ENCODE results near the gene TMEM52.

The TMEM52 gene

DNA sequence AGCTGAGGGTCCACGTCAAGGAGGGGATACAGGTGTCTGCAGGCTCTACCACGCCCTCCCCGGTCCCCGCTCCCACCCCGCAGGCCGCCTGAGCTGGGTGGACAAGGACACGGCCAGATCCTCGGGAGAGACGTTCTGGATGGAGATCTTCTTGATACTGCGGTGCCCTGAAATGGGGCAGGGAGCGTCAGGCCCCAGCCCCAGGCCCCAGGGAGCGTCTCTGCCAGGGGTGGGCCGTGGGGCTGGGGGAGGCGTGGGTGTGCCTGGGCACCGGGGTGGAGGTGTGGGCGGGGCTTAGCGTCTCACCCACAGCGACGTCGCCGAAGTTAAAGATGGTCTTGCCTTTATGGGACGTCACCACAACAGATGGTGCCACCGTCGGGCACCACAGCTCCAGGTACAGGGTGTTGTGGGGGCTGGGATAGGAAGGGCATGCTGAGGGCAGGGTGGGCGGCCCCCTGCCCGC, 7.3 kb upstream of the TMEM52 start:
- no peak for DNase-seq

GRCh38 chr1:1925437-1926345, 6.6 kb upstream of the TMEM52 start:
- DNase-seq = no peak

DNA sequence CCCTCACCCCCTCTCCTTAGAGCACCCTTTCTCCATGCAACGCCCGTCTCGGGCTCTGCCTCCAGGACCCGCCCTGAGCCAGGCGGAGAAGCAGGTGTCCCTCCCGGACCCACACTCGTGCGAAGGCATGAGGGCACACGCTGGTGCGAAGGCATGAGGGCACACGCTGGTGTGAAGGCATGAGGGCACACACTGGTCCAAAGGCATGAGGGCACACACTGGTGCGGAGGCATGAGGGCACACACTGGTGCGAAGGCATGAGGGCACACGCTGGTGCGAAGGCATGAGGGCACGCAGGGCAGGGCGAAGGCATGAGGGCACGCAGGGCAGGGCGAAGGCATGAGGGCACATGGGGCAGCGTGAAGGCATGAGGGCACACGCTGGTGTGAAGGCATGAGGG, 5.8 kb upstream of the TMEM52 start:
- no peak for DNase-seq

- no peak for DNase-seq
These were observed 5.3 kb upstream of the TMEM52 start for GRCh38 chr1:1924386-1924785.

- no peak for DNase-seq
These were observed 4.1 kb upstream of the TMEM52 start for GRCh38 chr1:1922956-1923833.

DNA sequence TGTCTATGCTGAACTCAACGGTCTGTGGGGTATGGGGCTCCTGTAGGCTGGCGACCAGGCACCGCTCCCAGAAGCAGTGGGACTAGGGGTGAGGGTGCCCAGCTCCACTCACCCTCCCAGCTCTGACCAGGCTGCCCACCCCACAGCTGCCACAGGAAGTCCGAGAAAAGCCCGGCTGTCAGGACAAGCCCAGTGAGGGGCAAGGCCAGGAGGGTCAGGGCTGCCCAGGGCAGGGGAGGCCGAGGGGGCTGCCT, 3.5 kb upstream of the TMEM52 start:
- no peak for DNase-seq

GRCh38 chr1:1921901-1922701, 3.0 kb upstream of the TMEM52 start:
- DNase-seq = no peak

DNA sequence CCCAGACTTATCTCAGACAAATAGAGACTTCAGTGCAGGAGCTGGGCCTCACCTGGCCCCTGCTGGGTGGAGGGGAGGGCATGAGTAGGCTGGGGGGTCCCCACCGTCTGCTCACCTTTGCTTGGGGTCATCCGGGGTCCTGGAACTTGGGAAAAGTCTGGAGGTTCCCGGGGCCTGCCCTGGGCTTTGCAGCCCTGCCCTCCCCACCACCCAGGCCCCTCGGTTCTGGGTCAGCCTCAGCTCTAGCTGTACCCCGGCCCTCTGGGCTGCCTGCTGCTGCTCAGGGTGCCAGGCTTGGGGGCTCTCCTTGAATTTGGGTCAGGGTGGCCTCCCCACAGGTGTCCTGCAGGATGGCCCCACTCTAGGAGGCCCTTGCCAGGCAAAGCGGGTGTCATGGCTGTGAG, 2.4 kb upstream of the TMEM52 start:
- no peak for DNase-seq

DNA sequence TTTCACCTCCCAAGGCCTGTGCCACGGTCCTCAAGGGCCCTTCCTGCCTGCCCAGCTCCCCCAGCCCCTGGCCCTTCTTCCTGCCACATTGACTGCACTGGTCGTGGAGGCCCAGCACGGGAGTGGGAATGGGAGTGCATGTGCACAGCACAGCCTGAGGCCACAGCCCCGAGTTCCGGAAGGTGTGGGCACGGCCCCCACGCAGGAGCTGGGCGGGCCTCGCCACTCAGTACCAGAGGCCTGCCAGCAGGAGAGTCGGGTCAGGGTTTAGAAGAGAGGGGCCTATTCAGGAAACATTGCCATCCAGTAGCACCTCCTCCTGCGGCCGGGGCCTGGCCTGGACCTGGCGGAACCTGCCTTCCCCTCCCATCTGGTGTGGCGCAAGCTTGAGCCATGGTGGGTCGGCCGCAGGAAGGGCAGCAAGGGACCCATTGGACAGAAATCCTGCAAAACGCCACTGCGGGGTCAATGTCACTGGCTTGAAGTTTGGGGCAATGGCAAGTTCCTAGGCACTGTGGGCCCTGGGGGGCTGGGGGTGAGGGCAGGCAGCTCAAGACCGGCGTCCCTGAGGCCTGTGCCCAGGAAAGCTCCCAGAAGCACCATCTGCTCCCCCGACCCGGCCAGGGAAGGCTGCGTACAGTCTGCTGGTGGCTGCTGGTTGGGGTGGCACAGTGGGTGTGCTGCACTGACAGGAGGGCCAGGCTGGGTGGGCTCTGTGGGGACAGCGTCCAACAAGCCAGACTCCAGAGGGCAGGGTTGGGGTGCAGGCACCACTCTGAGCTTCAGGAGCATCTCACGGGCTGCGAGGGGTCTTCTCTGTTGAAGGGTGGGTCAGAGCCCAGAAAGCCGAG, 1.8 kb upstream of the TMEM52 start:
- no peak for DNase-seq

- DNase-seq = no peak
These were observed 1.1 kb upstream of the TMEM52 start for GRCh38 chr1:1920057-1920607.

- peak; percentile 98 to 99 for DNase-seq
These were observed 401 bp upstream of the TMEM52 start for GRCh38 chr1:1919304-1920056.

GRCh38 chr1:1917995-1918900, 831 bp downstream of the TMEM52 start:
- DNase-seq = no peak

DNA sequence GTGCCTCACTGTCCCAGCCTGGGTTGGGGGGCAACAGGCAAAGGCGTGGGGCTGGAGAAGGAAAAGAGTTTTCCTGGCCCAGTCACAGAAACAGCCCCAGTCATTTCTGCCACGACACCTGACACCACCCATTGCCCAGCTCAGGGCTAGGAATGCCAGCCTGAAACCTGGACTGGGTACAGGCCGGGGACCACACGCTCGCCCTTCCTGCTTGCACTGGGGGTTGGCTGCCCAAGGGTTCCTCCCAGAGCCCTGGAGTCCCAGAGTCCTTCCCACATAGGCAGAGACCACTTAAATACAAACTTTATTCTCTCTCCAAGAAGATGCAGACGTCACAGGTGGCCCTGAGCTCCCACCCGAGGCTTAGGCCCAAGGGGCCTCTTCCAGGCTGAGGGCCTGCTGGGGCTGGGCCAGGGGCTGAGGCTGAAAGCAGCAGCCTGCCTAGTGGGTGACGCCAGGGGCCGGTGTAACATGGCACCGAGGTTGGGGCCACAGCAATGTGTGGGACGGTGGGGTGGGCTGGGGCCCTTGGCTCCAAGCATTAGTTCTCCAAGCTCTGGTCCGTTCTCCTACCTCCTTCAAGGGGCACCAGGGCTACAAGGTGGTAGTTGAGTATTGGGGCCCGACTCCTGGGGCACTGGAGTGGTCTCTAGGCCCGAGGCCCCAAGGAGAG, 1.6 kb downstream of the TMEM52 start:
- DNase-seq = no peak

DNA sequence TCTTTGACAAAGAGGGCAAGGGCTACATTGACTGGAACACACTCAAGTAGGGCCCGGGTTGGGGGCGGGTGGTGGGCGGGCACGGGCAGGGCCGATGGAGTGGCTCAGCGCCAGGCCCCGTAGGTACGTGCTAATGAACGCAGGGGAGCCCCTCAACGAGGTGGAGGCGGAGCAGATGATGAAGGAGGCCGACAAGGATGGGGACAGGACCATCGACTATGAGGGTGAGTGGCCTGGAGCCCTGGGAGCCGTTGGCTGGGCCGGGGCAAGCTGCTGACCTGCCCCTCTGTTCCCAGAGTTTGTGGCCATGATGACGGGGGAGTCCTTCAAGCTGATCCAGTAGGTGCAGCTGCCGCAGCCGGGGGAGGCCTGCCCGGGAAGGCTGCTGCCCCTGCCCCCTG, 2.2 kb downstream of the TMEM52 start:
- no peak for DNase-seq

DNA sequence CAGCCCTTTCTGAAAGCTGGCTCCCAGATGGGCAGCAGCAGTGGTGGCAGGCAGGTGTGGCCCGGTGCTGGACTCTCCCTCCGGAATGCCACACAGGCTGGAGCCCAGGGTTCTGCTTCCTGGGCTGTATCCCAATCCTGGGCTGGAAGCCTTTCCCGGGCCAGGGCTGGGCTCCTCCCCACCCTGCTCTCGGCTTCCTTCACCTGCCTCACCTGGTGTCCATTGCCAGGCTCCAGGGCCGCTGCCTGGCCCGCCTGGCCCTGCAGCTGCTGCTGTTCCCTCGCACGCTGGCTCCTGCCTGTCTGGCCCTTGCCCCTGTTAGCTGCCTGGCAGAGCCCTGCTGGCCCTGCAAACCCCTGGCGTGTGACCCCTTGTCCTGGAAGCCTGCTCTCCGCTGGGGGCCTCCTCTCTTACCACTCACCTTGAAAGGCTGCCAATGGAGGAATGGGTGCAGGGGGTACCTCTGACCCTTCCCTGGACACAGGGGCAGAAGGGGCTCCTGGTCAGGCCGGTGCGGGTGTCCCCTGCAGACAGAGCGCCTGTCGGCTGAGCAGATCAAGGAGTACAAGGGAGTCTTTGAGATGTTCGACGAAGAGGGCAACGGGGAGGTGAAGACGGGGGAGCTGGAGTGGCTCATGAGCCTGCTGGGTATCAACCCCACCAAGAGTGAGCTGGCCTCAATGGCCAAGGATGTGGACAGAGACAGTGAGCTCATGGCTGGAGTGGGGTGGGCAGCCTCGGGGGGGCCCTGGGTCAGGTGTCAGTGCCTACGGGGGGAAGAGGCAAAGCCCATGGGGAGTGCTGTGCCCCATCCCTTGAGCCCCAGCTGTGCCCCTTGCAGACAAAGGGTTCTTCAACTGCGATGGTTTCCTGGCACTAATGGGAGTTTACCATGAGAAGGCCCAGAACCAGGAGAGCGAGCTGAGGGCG, 2.9 kb downstream of the TMEM52 start:
- no peak for DNase-seq

DNA sequence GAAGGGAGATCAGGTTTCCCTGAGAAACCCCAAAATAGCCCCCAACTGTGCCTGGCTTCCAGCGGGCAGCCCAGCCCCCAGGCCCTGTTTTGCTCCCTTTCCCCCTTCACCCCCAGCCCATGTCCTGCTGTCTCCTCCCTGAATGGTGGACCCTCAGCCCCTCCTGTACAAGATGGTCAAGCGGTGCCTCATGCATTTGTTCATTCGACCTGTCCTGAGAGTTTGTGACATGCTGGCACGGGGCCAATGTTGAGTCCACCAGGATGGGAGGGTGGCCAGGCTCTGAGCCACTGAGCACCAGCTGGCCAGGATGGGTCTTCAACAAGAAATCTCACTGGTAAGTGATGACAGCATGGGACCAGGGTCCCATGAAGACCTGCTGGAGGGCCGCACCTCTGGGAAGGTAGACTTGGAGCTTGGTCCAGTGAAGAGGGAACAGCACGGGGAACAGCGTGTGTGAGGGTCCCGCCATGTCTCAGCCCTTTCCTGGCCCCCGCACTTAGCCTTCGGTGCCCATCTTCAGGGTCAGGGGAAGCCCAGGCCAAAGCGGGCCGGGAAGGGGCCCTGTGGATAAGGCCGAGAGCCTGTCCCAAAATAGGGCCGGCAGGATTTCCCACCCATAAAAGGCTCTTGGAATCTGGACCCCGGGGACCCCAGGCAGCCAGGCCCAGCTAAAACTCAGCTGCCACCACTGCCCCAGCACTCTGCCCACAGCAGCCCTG, 3.9 kb downstream of the TMEM52 start, which contains the start of gene CALML6:
Gene CALML6, plus strand, starts transcription at position 290 of the 722 bp plus-strand sequence. Its CDS starts 21 bp downstream, at position 311.
- no peak for DNase-seq
